Activated CD8-positive, alpha-beta memory T cell treated with anti-CD3 and anti-CD28 coated beads for 1 hour (primary cell): ENCODE data around the gene FOXD4L5.
"Not testable (repeated sequence)": the region's sequence is repeated elsewhere in the genome, so short reads cannot be mapped to it uniquely, and the experiment has no call there.

ENCODE experiments used
- DNase-seq, 2 donors: peaks; one replicate each; pipeline ENCODE4 v3.0.0-alpha.2; 2020; ENCODE audit warnings: low read depth in 1 of 2; ENCODE audit errors: extremely low read depth in 1 of 2

The FOXD4L5 gene

DNA sequence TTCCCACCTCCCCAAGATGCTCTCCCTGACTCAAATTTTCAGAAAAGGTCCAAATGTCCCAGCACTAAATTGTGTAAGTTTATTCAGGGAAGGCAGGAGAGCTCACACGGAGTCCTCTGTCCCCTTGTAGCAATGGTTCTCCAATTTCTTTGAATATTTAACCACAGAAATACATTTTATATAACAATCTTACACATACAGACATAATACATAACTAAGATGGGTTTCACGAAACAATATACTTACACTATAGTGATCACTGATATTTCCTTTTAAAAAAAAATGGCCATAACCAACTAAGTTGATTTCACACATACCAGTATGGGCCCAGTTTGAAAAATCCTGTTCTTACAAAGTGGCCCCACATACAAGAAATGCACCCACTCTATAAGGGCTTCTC is at the start of gene FOXD4L5:
Gene FOXD4L5 (minus strand): TSS at position 101 of the 400 bp plus-strand sequence. CDS start 832 bp downstream, outside the sequence.
- DNase-seq = not testable (repeated sequence)

DNA sequence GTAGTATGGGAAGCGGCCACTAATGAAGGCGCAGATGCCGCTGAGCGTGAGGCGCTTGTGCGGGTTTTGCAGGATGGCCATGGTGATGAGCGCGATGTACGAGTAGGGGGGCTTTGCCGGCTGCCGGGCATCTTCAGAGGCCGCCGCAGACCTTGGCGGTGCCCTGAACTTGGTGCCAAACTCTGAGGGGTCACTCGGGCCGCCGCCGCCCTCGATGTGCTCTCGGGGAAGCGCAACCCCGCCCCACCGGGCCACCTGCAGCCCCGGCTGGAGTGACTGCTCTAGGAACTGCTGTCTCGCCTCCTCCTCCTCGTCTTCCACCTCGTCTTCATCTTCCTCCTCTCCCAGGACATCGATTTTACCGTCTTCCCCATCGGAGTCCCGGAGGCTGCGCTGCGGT is 1.1 kb downstream of the FOXD4L5 start:
- not testable (repeated sequence) for DNase-seq

DNA sequence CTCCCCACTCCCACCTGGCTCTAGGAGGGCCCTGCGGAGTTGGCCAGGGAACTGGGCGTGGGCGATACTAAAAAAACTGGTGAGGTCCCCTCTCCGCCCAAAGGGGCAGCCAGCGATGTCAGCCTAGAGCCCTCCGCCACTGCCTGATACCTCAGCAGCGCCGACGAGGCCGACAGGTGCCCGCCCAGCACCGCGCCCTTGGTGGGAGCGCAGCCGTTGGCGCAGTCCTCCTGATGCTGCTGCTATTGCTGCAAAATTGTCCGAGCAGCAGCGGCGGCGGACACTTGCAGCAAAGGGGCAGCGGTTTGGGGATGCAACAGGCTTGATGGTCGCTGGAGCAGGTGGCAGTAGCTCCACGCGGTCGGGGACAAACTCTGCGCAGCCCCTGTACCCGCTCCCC is 2.0 kb downstream of the FOXD4L5 start:
- not testable (repeated sequence) for DNase-seq
